GM21717 (cell line): ENCODE data around the gene VKORC1.

Source experiments
- ATAC-seq: cut with Tn5 transposase; IDR thresholded peaks from one replicate; pipeline ENCODE4 v1.9.1; 2021; ENCODE audit warnings: mild to moderate bottlenecking, moderate library complexity; ENCODE audit not compliant: unreplicated experiment

VKORC1 gene

DNA sequence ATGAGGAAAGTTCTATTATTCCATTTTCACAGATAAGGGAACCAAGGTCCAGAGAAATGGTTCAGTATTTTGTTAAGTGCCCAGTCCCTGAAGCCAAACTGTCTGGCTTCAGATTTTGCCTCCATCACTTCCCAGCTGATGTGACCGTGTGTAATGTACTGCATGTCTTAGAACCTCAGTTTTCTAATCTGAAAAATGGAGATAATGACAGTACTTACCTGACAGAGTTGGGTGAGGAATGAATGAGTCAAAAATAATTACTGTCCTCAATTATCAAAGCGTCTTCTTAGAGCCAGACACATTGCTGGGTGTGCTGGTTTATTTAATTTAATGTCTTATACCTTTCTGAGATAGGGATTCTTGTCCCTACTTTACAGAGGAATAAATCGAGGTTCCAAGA lies 27.3 kb downstream of the VKORC1 start:
- no peak for ATAC-seq

DNA sequence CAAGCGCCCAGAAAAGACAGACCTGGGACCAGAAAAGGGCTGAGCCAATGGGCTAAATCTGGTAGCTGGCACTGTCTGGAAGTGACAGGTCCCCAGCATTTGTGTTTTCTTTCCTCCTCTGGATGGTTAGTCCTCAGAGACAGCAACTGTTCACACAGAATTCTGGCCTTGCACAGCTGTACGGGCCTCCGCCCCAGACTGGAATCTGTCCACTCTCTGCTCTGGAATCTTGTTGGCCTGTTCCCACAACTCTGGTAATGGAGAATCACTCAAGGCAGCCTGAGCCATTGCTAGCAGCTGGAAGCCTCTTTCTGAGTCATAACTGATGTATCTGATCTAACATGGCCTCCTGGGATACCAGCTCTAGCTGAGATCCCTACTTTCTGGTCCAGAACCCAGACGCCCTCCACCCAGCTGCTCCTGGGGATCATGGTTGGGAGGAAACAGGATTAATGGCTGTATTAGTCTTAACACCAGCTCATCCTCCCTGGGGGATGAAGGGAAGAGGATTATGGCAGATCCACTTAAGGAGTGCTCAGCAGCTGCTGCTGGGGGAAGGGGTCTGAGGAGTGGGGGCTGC lies 29.6 kb downstream of the VKORC1 start:
- no peak for ATAC-seq

DNA sequence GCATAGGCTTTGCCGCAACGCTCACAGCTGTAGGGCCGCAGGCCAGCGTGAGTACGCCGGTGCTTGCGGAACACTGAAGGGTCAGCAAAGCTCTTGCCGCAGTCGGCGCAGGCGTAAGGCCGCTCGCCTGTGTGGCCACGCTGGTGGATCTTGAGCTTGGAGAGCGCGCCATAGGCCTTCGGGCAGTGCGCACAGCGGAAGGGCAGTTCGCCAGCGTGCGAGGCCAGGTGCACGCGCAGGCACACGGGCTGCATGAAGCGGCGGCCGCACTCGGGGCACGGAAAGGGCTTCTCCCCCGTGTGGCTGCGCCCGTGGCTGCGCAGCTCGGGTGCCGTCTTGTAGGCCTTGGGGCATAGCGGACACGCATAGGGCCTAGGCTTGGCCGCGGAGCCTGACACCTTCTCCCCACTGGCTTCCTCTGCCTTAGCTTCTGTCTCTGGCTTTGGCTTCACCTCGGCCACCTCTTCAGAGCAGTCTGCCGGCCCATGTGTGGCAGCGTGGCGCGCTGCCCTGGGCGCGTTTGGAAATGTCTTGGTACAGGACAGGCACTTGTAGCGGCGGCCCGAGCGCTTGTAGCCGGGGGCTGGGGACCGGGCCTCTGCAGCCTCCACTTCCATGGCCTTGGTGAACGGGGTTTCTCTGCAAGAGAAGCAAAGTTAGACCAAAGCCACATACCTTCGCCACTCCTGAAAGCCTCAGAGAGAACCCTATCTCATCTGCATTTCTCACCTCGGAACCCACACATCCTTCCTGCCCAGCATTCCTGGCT lies 30.6 kb downstream of the VKORC1 start:
- ATAC-seq: no peak

DNA sequence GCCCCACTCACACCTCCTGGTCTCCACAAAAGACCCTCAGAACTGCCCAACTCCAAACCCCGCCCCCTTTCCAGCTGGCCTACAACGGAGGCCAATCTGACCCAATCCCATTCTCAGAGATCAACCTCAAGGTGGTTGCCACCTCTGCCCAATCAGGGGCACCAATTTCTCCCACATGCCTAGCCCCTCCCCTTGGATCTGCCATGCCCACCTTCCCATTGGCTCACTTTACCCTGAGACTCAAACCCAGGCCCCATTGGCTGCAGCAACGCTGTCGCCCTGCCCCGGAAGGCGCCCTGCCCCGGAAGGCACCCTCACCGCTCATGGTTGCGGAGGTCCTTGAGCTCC lies 31.1 kb downstream of the VKORC1 start:
- no peak for ATAC-seq

DNA sequence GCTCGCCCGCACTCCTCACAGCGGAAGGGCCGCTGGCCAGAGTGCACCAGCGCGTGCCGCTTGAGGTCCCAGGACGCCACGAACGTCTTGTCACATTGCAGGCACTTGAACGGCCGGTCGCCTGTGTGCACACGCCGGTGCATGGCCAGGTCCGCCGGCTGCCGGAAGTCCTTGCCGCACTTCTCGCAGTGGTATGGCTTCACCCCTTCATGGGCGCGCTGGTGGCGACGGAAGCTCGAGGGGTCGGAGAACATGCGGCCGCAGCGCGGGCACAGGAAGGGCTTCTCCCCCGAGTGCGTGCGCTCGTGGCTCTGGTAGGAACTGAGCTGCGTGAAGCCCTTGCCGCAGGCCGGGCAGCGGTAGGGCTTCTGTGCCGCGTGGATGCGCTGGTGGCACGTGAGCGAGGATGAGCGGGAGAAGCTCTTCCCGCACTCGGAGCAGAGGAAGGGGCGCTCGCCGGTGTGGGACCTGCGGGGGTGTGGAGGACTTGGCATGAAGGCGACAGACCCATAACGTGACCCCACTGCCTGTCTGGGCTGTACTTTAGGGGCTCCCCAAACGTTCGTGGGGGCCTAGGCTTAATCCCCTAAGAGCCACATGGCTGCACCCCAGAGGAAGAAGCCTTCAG lies 32.7 kb downstream of the VKORC1 start:
- no peak for ATAC-seq

DNA sequence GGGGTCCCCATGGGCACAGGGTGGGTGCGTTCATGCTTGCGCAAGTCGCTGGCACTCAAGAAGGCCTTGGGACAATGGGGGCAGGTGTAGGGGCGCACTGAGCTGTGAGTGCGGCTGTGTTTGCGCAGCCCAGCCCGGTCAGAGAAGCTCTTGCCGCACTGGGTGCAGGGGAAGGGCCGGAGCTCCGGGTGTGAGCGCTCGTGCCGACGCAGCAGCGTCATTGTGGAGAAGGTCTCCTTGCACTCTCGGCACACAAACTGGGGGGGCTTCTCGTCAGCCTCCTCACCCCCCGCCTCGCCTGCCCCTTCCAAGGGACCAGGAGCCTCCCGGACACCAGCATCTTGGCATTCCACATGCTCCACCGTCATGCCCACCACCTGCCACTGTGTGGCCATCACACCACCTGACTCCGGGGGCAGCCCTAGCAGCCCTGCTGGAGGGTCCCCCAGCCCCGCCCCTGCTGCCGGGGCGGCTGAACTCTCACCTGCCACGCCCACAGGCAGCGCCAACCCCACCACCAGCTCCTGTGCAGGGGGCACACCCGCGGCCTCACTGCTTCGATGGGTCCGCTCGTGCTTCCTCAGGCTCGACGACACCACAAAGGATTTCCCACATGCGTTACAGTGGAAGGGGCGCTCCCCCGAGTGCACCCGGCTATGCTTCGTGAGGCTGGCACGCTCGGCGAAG lies 33.3 kb downstream of the VKORC1 start:
- ATAC-seq: no peak

DNA sequence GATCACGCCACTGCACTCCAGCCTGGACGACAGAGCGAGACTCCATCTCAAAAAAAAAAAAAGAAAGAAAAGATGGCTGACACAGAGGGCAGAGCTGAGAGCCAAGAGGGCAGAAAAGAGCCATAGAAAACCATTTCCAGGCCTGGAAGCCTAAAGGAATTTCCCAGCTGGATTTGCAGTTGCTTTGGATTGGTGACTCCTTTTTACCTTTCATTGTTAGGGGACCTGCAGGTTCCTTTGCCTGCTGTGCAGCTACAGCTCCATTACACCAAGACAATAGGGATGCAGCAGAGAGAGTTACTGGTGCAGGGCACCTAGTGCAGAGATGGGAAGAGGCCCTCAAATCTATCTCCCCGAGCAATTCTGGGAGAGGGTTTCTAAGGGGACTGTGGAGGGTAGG lies 39.0 kb downstream of the VKORC1 start:
- no peak for ATAC-seq

DNA sequence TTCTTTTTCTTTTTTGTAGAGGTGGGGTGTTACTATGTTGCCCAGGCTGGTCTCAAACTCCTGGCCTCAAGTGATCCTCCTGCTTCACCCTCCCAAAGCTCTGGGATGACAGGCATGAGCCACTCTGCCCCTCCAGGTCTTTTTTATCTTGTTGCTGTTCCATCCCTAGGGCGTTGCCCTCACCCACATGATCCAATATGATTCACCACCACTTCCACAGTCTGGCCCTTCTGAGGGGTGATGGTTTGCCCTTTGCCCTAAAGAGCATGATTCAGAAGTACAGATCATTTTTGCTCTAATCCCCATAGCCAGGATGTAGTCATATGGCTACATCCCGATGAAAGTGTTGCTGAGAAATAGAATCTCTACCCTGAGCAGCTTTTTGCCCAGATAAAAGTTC lies 42.5 kb downstream of the VKORC1 start:
- no peak for ATAC-seq

DNA sequence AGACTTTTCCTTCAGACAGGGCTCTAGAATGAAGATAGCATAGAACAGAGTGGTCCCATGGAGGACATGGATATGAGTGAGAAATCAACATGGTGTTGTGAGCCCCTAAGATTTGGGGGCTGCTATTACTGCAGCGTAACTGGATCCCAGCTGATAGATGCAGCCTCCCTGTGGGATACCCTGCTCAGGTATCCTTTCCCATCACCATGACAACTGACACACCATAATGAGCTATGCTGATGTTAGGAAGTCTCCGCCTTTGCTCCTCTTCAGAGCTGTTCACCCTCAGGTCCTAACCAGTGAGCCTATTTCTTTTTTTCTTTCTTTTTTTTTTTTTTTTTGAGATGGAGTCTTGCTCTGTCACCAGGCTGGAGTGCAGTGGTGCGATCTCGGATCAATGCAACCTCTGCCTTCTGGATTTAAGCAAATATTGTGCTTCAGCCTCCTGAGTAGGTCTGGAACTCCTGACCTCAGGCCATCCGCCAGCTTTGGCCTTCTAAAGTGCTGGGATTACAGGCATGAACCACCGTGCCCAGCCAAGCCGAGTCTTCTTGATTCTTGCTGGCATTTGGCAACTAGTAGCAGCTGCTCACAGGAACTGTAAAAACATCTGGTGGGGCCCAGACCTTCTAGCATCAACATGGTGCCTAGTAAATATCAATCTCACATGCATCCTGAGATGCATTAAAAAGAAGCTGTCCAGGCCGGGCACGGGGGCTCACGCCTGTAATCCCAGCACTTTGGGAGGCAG lies 44.1 kb downstream of the VKORC1 start:
- no peak for ATAC-seq

DNA sequence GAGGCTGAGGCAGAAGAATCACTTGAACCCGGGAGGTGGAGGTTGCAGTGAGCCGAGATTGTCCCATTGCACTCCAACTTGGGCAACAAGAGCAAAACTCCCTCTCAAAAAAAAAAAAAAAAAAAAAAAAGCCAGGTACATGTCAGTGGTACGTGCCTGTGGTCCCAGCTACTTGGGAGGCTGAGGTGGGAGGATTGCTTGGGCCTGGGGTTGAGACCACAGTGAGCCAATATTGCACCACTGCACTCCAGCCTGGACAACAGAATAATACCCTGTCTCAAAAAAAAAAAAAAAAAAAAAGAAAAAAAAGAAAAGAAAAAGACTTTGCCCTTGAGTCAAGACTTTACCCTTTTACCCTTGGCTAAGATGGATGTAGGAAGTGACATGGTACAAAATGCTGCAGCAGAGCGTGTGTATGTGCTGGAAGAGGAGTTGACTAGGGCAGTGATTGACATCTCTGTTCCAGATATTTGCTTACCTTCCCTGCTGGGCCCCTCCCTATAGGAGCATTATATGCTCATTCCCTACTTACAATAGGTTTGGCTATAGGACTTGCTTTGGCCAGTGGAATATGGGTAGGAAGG lies 50.6 kb downstream of the VKORC1 start:
- no peak for ATAC-seq

DNA sequence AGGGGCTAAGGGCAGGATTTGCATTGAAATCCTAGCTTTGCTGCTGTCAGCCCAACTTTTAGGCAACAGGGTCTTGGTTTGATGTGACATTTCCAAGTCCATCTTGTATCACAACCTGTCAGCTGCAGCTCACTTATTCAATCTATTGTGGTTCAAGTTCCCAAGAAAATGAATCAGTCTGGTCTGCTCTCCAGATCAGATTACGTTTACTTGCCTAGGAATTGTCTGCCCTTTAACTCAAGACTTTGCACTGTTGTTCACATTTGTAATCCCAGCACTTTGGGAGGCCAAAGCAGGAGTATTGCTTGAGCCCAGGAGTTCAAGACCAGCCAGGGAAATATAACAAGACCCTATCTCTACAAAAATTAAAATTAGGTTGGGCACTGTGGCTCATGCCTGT lies 51.2 kb downstream of the VKORC1 start:
- ATAC-seq: no peak

DNA sequence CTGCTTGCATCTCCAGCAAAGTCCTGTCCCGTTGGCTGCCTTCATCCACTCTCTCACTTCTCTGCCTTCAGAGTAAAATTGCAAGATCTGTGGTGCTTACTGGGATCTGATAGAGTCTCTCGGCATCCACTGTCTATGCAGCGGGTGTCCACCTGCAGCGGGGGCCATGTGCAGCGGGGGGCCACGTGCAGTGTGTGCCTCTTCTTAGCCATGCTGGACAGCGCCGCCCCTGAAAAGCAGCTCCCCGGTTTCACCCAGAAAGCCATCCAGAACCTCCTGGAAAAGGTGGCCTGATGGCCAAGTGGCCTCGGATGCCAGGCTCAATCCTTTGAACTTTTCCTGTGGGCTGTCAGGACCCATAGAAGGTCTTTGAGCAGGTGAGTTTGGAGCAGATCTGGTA lies 51.7 kb downstream of the VKORC1 start:
- no peak for ATAC-seq
